Ammon's horn (tissue), 1 donor: ENCODE results near the gene SOX1.

ENCODE experiments used
- DNase-seq: peaks from one replicate; pipeline ENCODE4 v3.0.0-alpha.2; 2016; ENCODE audit warnings: low spot score

SOX1 gene

GRCh38 chr13:112106478-112107141, 39.7 kb downstream of the SOX1 start:
- peak; percentile 72 for DNase-seq

- DNase-seq: no peak
Observed at GRCh38 chr13:112107289-112107688, 40.3 kb downstream of the SOX1 start.

GRCh38 chr13:112110479-112110878, 43.5 kb downstream of the SOX1 start:
- no peak for DNase-seq

GRCh38 chr13:112111239-112111857, 44.4 kb downstream of the SOX1 start:
- DNase-seq: no peak

- DNase-seq: no peak
Observed at GRCh38 chr13:112112534-112113276, 45.8 kb downstream of the SOX1 start.

- no peak for DNase-seq
Observed at GRCh38 chr13:112113348-112113747, 46.4 kb downstream of the SOX1 start.

- DNase-seq: no peak
Observed at GRCh38 chr13:112113851-112114250, 46.9 kb downstream of the SOX1 start.

- no peak for DNase-seq
Observed at GRCh38 chr13:112114391-112114790, 47.4 kb downstream of the SOX1 start.

- DNase-seq: no peak
Observed at GRCh38 chr13:112115403-112116091, 48.6 kb downstream of the SOX1 start.

GRCh38 chr13:112116187-112116950, 49.4 kb downstream of the SOX1 start:
- DNase-seq: no peak

- DNase-seq: no peak
Observed at GRCh38 chr13:112117258-112117954, 50.5 kb downstream of the SOX1 start.

GRCh38 chr13:112117955-112118302, 51.0 kb downstream of the SOX1 start:
- DNase-seq: no peak

GRCh38 chr13:112118451-112119064, 51.6 kb downstream of the SOX1 start:
- DNase-seq: no peak

- no peak for DNase-seq
Observed at GRCh38 chr13:112119192-112120030, 52.5 kb downstream of the SOX1 start.

GRCh38 chr13:112120031-112120373, 53.1 kb downstream of the SOX1 start:
- DNase-seq: no peak
